HepG2 (cell line): Measurements from ENCODE around the gene L1CAM. TPM values are rescaled to one million over a fixed set of nuclear protein-coding genes. Genes with fewer than 3 reads are reported as not detected.
A peak's percentile ranks its signal among the peaks of the same experiment; 100 is the strongest.

Source experiments
- AKNA ChIP-seq: sonication (generic); formaldehyde crosslinking; IDR thresholded peaks from 2 replicates; pipeline ENCODE4 v1.4.0; 2020; ENCODE audit warnings: missing genetic modification reagents, borderline replicate concordance
- ETS1 ChIP-seq: sonication (generic); formaldehyde crosslinking; IDR thresholded peaks from 2 replicates; pipeline ENCODE4 v1.4.0; 2020; ENCODE audit warnings: missing genetic modification reagents
- POLR2AphosphoS2 ChIP-seq: IDR thresholded peaks from 2 replicates; pipeline ENCODE4 v1.6.1; 2011; ENCODE audit warnings: low read depth, low read length, improper control_type of control experiment
- RFXANK ChIP-seq: IDR thresholded peaks from 2 replicates; pipeline ENCODE4 v1.6.1; 2016
- SMAD3 ChIP-seq: sonication (generic); formaldehyde crosslinking; IDR thresholded peaks from 2 replicates; pipeline ENCODE4 v1.4.0; 2020; ENCODE audit warnings: missing genetic modification reagents
- TIGD3 ChIP-seq: sonication (generic); formaldehyde crosslinking; IDR thresholded peaks from 2 replicates; pipeline ENCODE4 v1.5.1; 2020; ENCODE audit warnings: mild to moderate bottlenecking, missing genetic modification reagents, borderline replicate concordance
- XRCC5 ChIP-seq: fragments of 200-400 bp; formaldehyde crosslinking; optimal IDR thresholded peaks from 2 replicates; pipeline ENCODE3; 2017; ENCODE audit warnings: mild to moderate bottlenecking, low read length
- ZNF235 ChIP-seq: sonication (generic); formaldehyde crosslinking; IDR thresholded peaks from 2 replicates; pipeline ENCODE4 v1.8.1; 2023; ENCODE audit warnings: mild to moderate bottlenecking, missing genetic modification reagents, borderline replicate concordance
- ZNF256 ChIP-seq: sonication (generic); formaldehyde crosslinking; conservative IDR thresholded peaks from 2 replicates; pipeline ENCODE4 v1.4.0; 2020; ENCODE audit warnings: missing genetic modification reagents
- ZNF329 ChIP-seq: sonication (generic); formaldehyde crosslinking; IDR thresholded peaks from 2 replicates; pipeline ENCODE4 v1.9.0; 2021; ENCODE audit warnings: low read depth, mild to moderate bottlenecking, missing genetic modification reagents
- ZNF496 ChIP-seq: sonication (generic); formaldehyde crosslinking; IDR thresholded peaks from 2 replicates; pipeline ENCODE4 v1.8.1; 2023; ENCODE audit warnings: mild to moderate bottlenecking, moderate library complexity, missing genetic modification reagents; ENCODE audit not compliant: insufficient replicate concordance
- ZNF557 ChIP-seq: sonication (generic); formaldehyde crosslinking; IDR thresholded peaks from 2 replicates; pipeline ENCODE4 v1.4.0; 2020; ENCODE audit warnings: missing genetic modification reagents
- ZNF770 ChIP-seq: sonication (generic); formaldehyde crosslinking; IDR thresholded peaks from 2 replicates; pipeline ENCODE4 v1.5.0; 2020; ENCODE audit warnings: mild to moderate bottlenecking, missing genetic modification reagents
- ZSCAN29 ChIP-seq: sonication (generic); formaldehyde crosslinking; conservative IDR thresholded peaks from 2 replicates; pipeline ENCODE4 v1.4.0; 2020; ENCODE audit warnings: mild to moderate bottlenecking, missing genetic modification reagents
- polyA plus RNA-seq, 8 experiments: library from polyadenylated mRNA; depleted of rRNA in 3 of 8; stranded (reverse) in 7 of 8; unstranded in 1 of 8; fragments of >200 nt; fragmentation: Illumina TruSeq in 4 of 8; extraction: Trizol in 4 of 8; gene quantifications; 2 replicates each; pipeline versions ENCODE4 v1.2.1 to v1.2.3, GENCODE V29; 2011 to 2016; ENCODE audit warnings: low read depth in 4 of 8, missing spikeins in 1 of 8, mixed read lengths in 1 of 8; ENCODE audit not compliant: insufficient read depth in 1 of 8
- total RNA-seq, 5 experiments: library from RNA; depleted of rRNA; stranded (reverse); fragments of >200 nt; fragmentation: Illumina TruSeq; extraction: Trizol; gene quantifications; 2 replicates each; pipeline ENCODE4 v1.2.3, GENCODE V29; 2016; ENCODE audit warnings: low read depth in 1 of 5
- TF ChIP-seq, protein P1 (sequence below): IDR thresholded peaks from 2 replicates; pipeline ENCODE4 v1.6.1; 2016; ENCODE audit warnings: low read depth, borderline replicate concordance
- TF ChIP-seq, protein P2 (sequence below), 2 experiments: sonication (generic) in 1 of 2; formaldehyde crosslinking in 1 of 2; IDR thresholded peaks; 2 replicates each; pipeline versions ENCODE4 v1.5.1 to v1.6.1; 2011 to 2020; ENCODE audit warnings: borderline replicate concordance in 1 of 2, low read depth in 1 of 2, low read length in 1 of 2, mild to moderate bottlenecking in 1 of 2, missing genetic modification reagents in 1 of 2, moderate library complexity in 1 of 2

The L1CAM gene
- total and polyA plus RNA-seq, 2 of the 13 experiments (the other 11 are each of a cell fraction or from before 2014, with no cell fraction given): 1.4 to 2.0 TPM

DNA sequence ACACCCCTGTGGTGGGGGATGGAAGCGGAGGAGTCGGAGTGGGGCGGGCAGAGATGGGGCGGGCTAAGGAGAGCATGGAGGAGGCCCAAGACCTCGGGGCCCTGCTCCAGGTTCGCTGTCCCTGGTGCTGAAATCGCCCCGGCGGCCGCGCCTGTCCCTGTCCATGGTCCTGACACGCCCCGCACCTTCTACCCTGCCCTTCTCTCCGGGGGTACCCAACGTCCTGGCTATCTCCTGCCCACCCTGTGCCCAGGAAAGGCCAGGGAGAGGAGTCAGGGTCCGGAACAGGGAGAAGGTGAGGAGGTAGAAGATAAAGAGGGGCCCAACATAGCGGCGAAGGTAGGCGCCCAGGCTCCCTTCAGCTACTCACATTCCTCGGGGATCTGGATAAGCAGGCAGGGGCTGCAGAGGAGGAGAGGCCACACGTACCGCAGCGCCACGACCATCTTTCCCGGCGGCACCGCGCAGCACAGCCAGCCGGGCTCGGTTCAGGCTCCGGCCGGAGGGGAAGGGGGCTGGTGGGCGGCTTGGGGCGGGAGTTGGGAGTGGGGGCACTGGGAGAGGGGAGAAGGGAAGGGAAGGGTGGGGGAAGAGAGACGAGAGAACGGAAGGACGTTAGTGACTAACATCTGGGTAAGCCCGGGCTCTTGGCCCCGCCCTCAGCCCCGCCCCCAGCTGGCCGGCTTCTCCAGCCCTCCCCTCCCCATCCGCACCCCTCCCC lies 10.4 kb downstream of the L1CAM start (continued):
- TF ChIP-seq POLR2AphosphoS2: no peak
- TF ChIP-seq, protein P1, sequence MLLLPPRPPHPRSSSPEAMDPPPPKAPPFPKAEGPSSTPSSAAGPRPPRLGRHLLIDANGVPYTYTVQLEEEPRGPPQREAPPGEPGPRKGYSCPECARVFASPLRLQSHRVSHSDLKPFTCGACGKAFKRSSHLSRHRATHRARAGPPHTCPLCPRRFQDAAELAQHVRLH: peak; percentile 100
- peak; percentile 99 for TF ChIP-seq AKNA
- peak; percentile 100 for TF ChIP-seq ZNF235 (CRISPR knock-in tag)
- TF ChIP-seq TIGD3: peak; percentile 100
- TF ChIP-seq, protein P2, sequence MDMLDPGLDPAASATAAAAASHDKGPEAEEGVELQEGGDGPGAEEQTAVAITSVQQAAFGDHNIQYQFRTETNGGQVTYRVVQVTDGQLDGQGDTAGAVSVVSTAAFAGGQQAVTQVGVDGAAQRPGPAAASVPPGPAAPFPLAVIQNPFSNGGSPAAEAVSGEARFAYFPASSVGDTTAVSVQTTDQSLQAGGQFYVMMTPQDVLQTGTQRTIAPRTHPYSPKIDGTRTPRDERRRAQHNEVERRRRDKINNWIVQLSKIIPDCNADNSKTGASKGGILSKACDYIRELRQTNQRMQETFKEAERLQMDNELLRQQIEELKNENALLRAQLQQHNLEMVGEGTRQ (IDR thresholded peaks at IDR 0.05; ENCODE audit: low read depth, low read length): no peak
- TF ChIP-seq, protein P2 (CRISPR knock-in tag; IDR thresholded peaks at IDR 0.05; ENCODE audit: borderline replicate concordance): no peak
- TF ChIP-seq RFXANK: peak; percentile 97
- TF ChIP-seq ZNF557: peak; percentile 100
- TF ChIP-seq ZNF496: peak; percentile 20
- TF ChIP-seq ZSCAN29: peak; percentile 84; the same call in 1 of the 2 replicates
- peak; percentile 100 for TF ChIP-seq ZNF256 (CRISPR knock-in tag)
- TF ChIP-seq ZNF329 (CRISPR knock-in tag): peak; percentile 97
- peak; percentile 29 for TF ChIP-seq XRCC5
- peak; percentile 78 for TF ChIP-seq ZNF770 (CRISPR knock-in tag)
- TF ChIP-seq ETS1 (CRISPR knock-in tag): peak; percentile 100
- TF ChIP-seq SMAD3 (CRISPR knock-in tag): peak; percentile 100
